Measurements from ENCODE around the gene IDUA. TPM values are rescaled to one million over a fixed set of nuclear protein-coding genes. Genes with fewer than 3 reads are reported as not detected.

Gene IDUA
- total RNA-seq, 4 donors from 2014 or later, result 6.0 to 13.4 (median 11.1) TPM

DNA sequence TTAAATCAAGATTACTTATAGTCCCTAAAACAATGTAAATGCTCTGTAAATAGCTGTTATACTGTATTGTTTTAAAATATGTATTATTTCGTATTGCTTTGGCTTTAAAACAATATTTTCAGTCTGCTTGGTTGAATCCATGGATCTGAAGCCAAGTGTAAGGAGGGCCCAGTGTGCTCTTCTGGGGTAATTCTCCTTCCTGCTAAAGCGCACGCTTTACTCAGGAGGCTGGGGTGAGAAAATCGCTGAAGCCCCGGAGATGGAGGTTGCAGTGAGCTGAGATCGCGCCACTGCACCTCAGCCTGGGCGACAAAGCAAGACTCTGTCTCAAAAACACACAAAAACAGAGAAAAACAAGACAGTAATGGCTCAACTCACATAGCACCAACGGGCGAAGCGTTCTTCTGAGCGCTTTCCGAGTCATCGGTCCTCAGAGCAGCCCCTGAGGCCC, 391 bp upstream of the IDUA start:
- H3K4me3 ChIP-seq (ENCODE audit: low read depth, poor library complexity, severe bottlenecking), result peak overlapping the region; percentile 62
- intact Hi-C loops (cut with DNase I; ENCODE audit: low total_unique reads), result no loop called here
- WGBS, 2 donors, result 8 to 11% methylated on average over 12 to 14 of the region's 14 CpGs
- no peak for TF ChIP-seq POLR2A (IDR thresholded peaks at IDR 0.05)
- no peak for DNase-seq (ENCODE audit: low spot score in 2 of 2)

DNA sequence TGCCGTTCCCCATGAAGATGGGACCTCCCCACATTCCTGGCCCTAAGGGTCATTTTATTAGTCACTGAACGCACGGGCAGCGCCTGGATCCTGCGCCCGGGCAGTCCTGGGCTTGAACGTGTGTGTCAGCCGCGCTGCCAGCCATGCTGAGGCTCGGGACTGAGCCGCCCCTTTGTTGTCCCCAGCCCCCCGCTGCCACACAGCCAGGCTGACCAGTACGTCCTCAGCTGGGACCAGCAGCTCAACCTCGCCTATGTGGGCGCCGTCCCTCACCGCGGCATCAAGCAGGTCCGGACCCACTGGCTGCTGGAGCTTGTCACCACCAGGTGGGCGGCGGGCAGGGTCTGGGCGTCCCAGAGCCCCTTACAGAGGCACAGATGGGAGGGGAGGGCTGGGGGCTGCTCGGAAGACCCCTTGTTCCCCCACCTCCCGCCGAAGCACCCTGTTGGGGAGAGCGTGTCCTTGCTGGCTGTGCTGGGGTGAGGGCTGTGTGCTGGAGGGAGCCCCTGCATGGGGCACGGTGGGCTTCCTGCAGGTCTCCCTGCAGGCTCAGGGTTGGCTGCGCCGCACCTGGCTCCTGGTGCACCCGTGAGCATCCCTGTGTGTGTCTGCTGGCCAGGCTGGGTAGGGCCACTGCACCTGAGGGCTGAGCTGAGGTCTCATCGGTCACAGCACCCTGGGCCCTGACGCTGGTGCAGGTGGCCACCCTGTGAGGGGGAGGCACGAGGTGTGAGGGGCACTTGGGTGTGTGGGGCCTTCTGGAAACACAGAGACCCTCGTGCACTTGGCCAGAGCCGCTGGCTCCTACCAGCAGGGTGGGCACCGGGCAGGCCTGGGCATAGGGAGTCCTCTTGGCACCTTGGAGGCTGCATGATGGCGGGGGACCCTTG, 1.0 kb downstream of the IDUA start:
- intact Hi-C loops (cut with DNase I; ENCODE audit: low total_unique reads), result no loop called here
- WGBS, 2 donors, result 39 to 73% methylated on average over 17 to 32 of the region's 37 CpGs
- TF ChIP-seq, protein P1, sequence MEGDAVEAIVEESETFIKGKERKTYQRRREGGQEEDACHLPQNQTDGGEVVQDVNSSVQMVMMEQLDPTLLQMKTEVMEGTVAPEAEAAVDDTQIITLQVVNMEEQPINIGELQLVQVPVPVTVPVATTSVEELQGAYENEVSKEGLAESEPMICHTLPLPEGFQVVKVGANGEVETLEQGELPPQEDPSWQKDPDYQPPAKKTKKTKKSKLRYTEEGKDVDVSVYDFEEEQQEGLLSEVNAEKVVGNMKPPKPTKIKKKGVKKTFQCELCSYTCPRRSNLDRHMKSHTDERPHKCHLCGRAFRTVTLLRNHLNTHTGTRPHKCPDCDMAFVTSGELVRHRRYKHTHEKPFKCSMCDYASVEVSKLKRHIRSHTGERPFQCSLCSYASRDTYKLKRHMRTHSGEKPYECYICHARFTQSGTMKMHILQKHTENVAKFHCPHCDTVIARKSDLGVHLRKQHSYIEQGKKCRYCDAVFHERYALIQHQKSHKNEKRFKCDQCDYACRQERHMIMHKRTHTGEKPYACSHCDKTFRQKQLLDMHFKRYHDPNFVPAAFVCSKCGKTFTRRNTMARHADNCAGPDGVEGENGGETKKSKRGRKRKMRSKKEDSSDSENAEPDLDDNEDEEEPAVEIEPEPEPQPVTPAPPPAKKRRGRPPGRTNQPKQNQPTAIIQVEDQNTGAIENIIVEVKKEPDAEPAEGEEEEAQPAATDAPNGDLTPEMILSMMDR (IDR thresholded peaks at IDR 0.05), result no peak
- TF ChIP-seq POLR2A (IDR thresholded peaks at IDR 0.05), result no peak
- DNase-seq (ENCODE audit: low spot score in 2 of 2), result no peak
- no peak overlapping the region for H3K4me3 ChIP-seq (ENCODE audit: low read depth, poor library complexity, severe bottlenecking)

DNA sequence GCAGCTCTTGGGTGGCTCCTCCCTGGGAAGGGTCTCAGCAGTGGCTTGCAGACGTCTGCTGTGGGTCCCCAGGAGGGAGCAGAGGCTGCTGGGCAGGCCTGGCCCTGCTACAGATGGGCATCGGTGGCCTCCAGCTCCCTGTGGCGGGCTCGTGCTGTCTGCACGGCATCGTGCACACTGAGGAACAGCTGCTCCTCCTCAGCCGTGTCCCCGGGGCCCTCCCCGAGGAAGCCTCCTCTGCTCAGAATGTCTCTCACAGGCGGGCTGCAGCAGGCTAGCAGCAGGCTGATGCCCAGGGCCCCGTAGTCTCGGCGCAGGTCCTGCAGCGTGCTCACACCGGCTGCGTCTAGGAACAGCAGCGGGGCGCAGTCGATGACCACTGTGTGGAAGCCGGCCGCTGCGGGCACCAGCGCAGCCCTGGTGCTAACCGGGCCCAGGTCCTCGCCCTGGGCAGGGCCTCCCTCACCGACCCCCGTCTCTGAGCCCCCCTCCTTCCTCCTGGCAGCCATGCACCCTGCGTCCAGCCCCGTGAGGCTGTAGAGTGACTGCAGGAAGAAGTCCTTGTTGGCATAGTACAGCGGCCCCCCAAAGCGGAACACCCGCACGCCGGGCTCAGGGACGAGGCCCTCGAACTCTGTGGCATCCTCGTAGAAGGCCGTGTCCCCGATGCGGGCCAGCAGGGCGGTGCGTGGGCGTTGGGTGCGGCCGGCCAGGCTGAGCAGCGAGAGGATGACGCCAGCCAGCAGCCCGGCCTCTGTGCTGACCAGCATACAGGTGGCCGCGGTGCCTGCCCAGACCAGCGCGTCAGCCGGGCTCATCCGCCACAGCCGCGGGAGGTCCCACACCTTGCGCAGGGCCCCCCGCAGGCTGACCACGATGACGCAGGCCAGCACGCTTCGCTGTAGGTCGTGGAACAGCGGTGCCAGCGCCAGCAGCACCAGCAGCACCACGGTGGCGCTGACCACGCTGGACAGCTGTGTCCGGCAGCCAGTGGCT, 2.2 kb downstream of the IDUA start:
- intact Hi-C loops (cut with DNase I; ENCODE audit: low total_unique reads), result no loop called here
- 93 to 94% methylated on average over 42 to 58 of the region's 69 CpGs for WGBS, 2 donors
- no peak overlapping the region for H3K4me3 ChIP-seq (ENCODE audit: low read depth, poor library complexity, severe bottlenecking)
- TF ChIP-seq, protein P1 (IDR thresholded peaks at IDR 0.05), result no peak
- TF ChIP-seq POLR2A (IDR thresholded peaks at IDR 0.05), result no peak
- no peak for DNase-seq (ENCODE audit: low spot score in 2 of 2)

DNA sequence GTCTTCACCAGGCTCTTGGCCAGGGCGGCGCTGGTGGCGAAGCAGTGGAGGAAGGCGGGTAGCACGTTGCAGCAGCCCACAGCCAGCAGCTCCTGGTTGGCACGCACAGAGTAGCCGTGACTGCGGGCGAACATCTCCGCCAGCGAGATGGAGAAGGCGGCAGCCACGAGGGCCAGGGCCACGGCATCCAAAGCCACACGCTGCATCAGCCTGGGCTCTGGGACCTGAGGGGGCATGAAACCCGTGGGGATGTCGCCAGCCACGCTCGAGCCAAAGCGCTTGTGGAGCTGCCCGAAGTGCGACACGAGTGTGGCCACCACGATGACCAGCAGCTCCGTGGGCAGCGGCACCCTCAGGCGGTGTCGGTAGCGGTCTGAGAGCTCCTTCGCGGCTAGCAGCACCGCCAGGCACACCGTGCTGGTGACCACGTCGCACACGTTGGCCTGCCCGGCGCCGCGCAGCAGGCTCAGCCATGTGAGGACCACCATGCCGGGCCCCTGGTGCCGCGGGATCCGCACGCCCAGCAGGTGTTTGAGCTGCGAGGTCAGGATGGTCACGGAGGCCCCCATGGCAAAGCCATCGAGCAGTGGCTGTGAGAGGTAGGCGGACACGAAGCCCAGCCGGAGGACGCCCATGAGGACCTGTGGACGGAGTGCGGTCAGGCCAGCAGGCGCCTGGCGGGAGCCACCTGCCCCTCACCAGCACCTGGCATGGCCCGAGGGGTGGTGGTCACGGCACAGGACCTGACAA, 3.1 kb downstream of the IDUA start:
- no peak overlapping the region for H3K4me3 ChIP-seq (ENCODE audit: low read depth, poor library complexity, severe bottlenecking)
- TF ChIP-seq, protein P1 (IDR thresholded peaks at IDR 0.05), result no peak
- no peak for TF ChIP-seq POLR2A (IDR thresholded peaks at IDR 0.05)
- WGBS, 2 donors, result 97% methylated on average over 45 to 55 of the region's 58 CpGs
- intact Hi-C loops (cut with DNase I; ENCODE audit: low total_unique reads), result no loop called here
- DNase-seq (ENCODE audit: low spot score in 2 of 2), result no peak

DNA sequence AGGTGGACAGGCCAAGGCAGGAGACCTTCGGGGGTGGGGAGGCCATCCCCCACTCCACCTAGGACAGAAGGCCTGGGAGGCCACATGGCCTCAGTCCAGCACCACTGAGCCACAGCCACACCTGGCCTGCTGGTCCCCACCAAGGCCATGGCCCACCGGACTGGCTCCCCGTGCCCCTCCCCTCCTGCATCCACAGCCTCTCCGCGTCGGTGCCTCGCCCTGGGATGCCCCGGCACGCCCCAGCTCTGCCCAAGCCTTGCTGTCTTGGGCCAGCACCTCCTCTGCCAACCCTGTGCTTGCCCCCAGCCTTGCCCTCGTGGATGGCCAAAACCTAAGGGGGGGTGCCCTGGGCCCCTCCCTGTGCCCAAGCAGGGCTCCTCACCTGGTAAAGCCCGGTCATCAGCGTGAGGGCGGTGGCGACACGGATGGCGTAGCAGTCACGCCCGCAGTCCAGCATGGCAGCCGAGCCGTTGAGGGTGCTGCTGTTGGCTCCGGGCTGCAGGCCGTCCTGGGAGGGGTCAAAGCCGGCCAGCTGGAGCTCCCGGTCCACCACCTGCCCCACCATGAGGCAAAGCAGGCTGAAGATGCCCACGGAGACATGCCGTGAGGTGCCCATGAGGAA, 4.0 kb downstream of the IDUA start:
- no peak for TF ChIP-seq POLR2A (IDR thresholded peaks at IDR 0.05)
- TF ChIP-seq, protein P1 (IDR thresholded peaks at IDR 0.05), result no peak
- DNase-seq (ENCODE audit: low spot score in 2 of 2), result no peak
- 93 to 94% methylated on average over 18 to 26 of the region's 26 CpGs for WGBS, 2 donors
- intact Hi-C loops (cut with DNase I; ENCODE audit: low total_unique reads), result no loop called here
- H3K4me3 ChIP-seq (ENCODE audit: low read depth, poor library complexity, severe bottlenecking), result no peak overlapping the region
